Inflammatory macrophage (primary cell): Measurements from ENCODE around the gene ADRA2B.
A peak's percentile ranks its signal among the peaks of the same experiment; 100 is the strongest.
"Not testable (repeated sequence)": the region's sequence is repeated elsewhere in the genome, so short reads cannot be mapped to it uniquely, and the experiment has no call there.

Source experiments
- DNase-seq, 2 donors: peaks; one replicate each; pipeline ENCODE4 v3.0.0-alpha.2; 2020 to 2022

The ADRA2B gene

GRCh38 chr2:96085541-96086355 lies 30.6 kb downstream of the ADRA2B start:
- DNase-seq = no peak

GRCh38 chr2:96084858-96085518 lies 31.4 kb downstream of the ADRA2B start:
- DNase-seq = not testable (repeated sequence)

GRCh38 chr2:96083989-96084857 lies 32.1 kb downstream of the ADRA2B start:
- no peak for DNase-seq

- DNase-seq = peak in 1 of 2 donors; percentile 19
Observed at GRCh38 chr2:96083064-96083939, 33.1 kb downstream of the ADRA2B start.

GRCh38 chr2:96082211-96083063 lies 33.9 kb downstream of the ADRA2B start:
- peak; percentile 73 to 83 for DNase-seq

- no peak for DNase-seq
Observed at GRCh38 chr2:96081042-96081441, 35.3 kb downstream of the ADRA2B start.

GRCh38 chr2:96075199-96075771 lies 41.1 kb downstream of the ADRA2B start:
- DNase-seq = no peak

- DNase-seq = no peak
Observed at GRCh38 chr2:96074156-96074555, 42.2 kb downstream of the ADRA2B start.

- no peak for DNase-seq
Observed at GRCh38 chr2:96073170-96073775, 43.1 kb downstream of the ADRA2B start.

GRCh38 chr2:96072746-96073145 lies 43.6 kb downstream of the ADRA2B start:
- no peak for DNase-seq

GRCh38 chr2:96071977-96072491 lies 44.3 kb downstream of the ADRA2B start:
- DNase-seq = not testable (repeated sequence)

- DNase-seq = not testable (repeated sequence)
Observed at GRCh38 chr2:96071087-96071976, 45.0 kb downstream of the ADRA2B start.

GRCh38 chr2:96070351-96070750 lies 46.0 kb downstream of the ADRA2B start:
- not testable (repeated sequence) for DNase-seq

GRCh38 chr2:96069878-96070277 lies 46.5 kb downstream of the ADRA2B start:
- DNase-seq = not testable (repeated sequence)

GRCh38 chr2:96067902-96068581 lies 48.3 kb downstream of the ADRA2B start:
- not testable (repeated sequence) for DNase-seq

GRCh38 chr2:96067098-96067660 lies 49.2 kb downstream of the ADRA2B start:
- not testable (repeated sequence) for DNase-seq

GRCh38 chr2:96066511-96066910 lies 49.9 kb downstream of the ADRA2B start:
- not testable (repeated sequence) for DNase-seq

- DNase-seq = not testable (repeated sequence)
Observed at GRCh38 chr2:96065954-96066353, 50.4 kb downstream of the ADRA2B start.
